Umbilical cord (tissue), 2 donors: ENCODE data around the gene HSD17B8. TPM values are rescaled to one million over a fixed set of nuclear protein-coding genes. Genes with fewer than 3 reads are reported as not detected.

Experiments used
- DNase-seq: peaks from one replicate; pipeline ENCODE4 v3.0.0-alpha.2; 2015; ENCODE audit warnings: low spot score
- total RNA-seq: library from RNA; depleted of rRNA; stranded (reverse); fragments of >200 nt; gene quantifications from one replicate; pipeline ENCODE4 v1.2.3, GENCODE V29; 2014; ENCODE audit warnings: low replicate concordance; ENCODE audit not compliant: insufficient read depth

Gene HSD17B8
- total RNA-seq: 9.6 TPM

DNA sequence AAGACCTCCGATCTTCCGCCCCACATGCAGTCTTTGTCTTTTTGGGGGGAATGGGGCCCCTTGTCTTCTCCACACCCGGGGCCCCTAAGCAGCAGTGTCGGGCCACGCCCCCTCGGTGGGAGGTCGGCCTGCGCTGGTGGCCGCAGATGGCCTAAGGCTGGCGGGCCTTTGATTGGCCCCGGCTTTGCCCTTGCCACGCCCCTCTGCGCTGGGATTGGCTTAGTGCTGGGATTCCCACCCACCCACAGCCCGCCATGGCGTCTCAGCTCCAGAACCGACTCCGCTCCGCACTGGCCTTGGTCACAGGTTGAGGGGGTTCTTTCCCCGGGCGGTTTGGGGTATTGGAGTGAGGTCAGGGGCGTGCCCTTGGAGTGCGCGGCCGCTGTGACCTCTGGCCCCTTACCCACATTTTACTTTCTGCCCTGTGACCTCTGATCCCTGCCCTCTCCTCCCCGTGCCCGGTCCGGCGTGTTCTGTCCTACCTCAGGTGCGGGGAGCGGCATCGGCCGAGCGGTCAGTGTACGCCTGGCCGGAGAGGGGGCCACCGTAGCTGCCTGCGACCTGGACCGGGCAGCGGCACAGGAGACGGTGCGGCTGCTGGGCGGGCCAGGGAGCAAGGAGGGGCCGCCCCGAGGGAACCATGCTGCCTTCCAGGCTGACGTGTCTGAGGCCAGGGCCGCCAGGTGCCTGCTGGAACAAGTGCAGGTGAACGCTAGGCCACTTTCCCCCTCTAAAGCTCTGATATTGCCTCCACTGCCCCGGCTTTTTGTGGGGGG lies at the start of gene HSD17B8:
HSD17B8 (plus strand) TSS at position 241 of the 776 bp plus-strand sequence; CDS start at position 255, 14 bp downstream.
- peak; percentile 93 for DNase-seq

DNA sequence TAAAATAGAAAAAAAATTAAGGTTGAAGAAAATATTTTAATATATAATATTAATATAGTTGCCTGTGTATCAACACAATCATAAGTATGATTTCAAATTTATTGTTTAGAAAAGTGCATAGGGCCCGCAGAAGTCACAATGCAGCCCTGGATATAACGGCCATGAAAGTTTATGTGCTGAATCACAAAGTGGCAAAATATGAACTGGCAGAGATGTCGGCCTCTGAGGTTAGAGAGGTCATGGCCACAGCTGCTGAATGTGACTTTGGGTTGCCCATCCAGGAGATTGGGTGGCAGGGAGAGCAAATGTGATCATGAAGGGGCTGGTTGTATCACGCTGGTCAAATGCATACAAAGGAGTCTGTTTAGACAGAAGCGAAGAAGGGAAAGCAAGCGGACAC lies 47.9 kb upstream of the HSD17B8 start:
- no peak for DNase-seq

DNA sequence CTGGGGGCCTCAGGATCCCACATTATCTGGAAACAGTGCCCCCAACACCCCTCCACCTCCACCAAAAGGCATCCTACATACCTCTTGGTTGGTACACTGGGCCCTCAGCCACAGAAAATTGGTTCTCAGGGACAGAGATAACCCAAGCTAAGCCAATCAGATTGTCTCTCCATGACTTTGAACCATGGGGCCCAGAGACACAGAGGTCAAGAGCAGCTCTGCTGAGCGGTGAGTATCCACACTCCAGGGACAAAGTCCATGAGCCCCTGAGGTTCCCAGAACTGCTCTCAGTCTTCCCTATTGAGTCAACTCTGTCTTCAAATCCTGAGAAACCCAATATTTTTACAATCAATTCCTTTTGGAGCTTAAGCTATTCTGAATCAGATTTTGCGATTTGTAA lies 47.5 kb upstream of the HSD17B8 start:
- no peak for DNase-seq

DNA sequence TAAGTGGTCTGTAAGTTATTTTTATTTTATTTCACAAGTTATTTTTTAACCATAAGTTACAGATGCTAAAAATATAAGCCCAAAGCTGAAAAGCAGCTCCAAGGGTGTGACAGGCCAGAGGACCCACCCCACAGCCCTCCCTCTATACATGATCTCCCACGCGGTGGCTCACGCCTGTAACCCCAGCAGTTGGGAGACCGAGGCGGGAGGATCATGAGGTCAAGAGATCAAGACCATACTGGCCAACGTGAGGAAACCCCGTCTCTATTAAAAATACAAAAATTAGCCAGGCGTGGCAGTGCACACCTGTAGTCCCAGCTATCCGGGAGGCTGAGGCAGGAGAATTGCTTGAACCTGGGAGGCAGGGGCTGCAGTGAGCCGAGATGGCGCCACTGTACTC lies 44.4 kb upstream of the HSD17B8 start:
- no peak for DNase-seq

DNA sequence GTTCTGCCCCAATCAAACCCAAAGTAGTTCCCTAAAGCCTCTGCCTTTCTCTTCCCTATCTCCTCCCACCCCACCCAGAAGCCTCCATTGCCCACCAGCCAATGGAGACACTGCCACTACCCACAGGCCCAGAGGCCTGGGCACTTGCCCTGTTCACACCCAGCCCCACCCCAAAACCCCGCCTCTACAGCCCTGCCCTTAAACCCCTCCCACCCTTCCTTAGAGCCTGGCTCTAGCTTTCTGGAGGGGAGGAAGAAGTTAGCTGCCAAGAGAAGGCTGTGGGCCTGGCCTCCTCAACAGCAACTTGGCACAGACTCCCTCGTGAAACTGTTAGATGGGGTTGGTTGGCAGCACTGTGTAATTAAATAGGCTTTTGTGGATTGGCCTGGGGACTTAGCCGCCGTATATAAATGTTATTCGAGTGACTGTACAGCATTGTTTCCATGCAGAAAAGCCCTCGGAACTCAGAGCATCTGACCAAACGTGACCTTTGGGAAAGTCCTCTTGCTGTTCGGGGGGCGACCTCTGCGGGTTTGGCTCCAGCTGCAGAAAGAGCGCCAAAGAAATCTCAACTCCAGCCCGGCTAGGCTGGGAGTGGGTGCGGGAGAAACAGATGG lies 43.6 kb upstream of the HSD17B8 start:
- DNase-seq: peak; percentile 76

DNA sequence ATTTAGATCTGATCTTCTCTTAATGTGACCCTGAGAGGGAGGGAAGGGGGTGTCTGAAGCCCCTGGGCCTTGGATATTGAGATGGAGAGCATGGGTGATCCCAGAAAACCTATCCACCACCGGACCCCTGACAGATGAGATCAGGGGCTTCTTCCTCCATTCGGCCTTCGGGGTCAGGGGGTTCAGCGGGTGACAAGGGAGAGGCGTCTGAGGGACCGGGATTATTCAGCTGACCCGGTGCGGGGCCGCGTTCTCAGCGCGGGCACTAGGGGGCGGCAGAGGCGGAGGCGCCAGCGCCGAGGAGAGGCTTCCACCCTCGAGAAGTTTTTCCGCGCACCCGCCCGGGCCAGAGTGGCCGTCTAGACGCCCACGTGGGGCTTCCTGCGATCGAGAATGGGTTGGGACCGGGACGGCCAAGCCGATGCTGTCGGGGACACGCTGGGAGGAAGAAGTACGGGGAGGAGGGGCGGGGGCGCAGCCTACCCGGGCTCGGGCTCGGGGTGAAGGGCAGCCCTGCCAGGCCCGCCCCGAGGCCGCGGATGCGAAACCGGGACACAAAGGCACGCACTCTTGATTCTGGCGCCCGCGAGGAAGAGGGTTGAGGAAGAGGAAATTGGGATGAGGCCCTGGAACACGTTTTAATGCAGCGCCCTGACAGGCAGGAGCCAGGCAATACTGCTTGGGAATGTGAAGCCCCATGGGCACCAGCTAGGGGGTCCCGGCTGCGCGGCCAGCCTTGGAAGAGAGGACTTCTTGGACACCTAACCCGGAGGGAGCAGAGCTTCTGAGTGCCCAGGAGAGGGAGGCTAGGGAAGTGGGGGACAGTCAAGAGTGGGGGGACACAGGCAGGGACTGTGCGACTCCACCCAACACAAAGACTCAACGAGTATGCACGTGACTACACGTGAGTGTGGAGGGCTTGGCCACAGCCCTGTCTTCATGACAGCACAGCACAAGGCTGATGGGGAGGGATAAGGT lies 42.8 kb upstream of the HSD17B8 start:
- DNase-seq: peak; percentile 68

DNA sequence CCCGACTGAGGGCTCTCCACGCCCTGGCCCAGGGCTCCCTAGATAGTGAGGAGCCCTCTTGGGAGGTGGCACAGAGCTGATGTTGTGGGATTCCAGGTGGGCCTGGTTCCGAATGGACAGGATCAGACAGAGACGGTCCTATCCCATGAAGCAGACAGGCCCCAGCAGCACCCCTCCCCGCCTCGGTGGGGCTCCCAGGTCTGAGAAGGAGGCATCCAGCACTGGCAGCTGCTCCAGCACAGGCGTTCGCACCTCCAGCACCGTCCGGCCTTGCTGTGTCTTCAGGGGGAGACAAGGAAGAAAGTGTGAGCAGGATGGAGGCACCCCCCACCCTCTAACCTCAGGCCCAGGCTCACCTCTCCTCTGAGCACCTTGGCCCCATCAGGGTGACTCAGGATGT lies 40.9 kb upstream of the HSD17B8 start:
- DNase-seq: no peak

DNA sequence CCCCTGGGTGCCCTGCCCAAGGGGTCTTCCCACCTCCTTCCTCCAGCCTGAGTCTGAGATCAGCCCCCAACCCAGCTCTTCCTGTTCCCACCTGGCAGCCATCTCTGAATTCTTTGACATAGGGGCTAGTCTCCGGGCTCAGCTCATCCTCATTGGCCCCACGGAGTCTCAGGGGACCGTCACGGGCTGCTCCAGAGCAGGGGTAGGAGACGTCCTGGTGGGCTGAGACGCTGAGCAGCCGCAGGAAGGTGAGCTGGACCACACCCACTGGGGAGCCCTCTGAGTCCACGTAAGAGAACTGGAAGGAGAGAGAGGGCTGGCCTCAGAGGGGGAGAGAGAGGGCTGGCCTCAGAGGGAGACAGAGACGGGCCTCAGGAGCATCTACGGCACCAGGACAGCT lies 40.3 kb upstream of the HSD17B8 start:
- no peak for DNase-seq

DNA sequence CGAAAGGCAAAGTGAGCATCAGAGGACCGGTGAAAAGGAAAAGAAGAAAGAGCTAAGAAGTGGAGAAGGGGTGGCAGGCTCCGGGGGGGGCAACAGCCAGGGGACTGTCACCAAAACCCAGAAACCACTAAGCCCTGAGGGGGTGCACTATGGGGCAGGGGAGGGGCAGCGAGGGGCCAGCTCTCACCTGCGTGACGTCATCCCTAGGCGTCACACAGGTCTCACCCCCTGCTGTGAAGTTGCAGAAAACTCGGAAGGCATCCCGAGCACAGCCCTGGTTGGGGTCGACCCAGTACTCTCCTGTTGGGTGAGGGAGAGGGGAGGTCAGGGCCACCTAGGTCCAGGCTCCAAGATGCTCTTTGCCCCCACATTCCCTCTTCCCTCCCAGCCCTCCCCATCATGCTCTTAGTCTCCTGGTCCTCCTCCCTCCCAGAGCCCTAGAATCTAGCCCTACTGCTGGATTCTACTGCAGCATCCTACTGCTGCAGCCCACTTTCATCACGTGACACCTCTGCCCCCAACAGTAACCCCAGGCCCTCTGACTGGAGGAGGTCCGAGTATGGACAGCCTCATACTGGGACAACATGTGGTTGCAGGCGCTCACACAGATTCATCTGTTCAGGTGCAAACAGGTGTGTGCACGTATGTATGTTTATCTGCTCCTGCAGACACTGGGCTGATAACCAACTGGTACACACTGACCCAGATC lies 39.6 kb upstream of the HSD17B8 start:
- no peak for DNase-seq

DNA sequence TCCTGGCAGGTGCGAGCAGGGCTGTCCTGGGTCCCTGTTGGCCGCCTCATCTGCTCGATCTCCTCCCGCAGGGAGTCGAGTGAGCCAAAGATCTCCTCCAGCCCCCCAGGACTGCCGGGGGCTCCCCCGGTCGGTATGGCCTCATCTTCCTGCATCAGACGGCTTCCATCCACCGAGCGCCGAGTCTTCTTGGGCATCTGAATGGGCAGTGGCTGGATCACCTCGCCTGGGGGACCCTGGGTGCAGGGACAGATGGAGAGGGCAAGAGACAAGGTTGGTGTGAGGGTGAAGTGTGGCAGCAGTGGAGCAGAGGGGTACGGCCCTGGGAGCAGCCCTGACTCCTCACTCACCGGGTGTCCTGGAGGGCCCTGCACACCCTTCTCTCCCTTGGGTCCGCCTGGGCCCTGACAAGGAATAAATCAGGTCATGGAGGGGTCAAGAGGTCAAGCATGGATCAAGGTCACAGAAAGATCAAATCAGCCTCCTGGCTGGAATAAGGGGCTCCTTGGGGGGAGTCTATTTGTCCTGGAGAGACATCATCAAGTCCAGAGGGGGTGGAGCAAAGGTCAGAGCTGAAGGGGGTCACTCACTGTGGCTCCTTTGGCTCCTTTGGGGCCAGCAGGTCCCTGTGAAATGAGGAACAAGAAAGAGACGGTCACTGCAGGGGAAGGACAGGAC lies 38.7 kb upstream of the HSD17B8 start:
- DNase-seq: no peak

DNA sequence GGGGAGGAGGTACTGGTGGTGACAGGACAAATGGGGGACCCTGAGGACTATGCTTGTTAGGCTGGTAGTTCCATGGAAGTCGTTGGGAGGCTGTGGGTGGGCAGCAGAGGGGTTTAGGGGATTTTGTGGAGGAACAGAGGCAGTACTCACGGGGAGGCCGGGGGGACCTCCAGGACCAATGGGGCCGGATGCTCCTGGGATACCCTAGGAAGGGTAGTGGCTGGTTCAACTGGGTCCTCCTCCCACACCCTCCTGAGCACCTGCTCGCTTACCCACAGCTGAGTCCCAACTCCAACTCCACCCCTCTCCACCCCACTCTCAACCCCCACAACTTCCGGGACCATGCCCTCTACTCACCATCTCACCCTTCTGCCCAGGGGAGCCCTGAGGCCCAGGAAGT lies 38.1 kb upstream of the HSD17B8 start:
- no peak for DNase-seq

DNA sequence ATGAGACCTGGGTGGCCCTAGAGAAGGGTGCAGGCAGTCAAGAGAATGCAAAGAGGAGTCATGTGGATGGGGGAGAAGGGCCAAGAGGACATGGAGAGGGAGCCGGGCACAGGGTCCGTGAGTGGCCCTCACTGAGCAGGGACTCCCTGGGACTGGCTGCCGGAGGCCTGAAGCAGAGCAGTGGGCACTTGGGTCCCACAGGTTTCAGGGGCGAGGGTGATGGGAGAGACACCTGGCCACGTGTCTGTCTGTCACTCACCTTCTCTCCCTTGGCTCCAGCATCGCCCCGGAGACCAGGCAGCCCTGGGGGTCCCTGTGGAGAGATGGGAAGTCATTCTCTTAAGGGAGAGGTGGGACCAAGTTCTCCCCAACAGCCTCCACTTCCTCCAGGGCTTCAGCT lies 37.6 kb upstream of the HSD17B8 start:
- no peak for DNase-seq

DNA sequence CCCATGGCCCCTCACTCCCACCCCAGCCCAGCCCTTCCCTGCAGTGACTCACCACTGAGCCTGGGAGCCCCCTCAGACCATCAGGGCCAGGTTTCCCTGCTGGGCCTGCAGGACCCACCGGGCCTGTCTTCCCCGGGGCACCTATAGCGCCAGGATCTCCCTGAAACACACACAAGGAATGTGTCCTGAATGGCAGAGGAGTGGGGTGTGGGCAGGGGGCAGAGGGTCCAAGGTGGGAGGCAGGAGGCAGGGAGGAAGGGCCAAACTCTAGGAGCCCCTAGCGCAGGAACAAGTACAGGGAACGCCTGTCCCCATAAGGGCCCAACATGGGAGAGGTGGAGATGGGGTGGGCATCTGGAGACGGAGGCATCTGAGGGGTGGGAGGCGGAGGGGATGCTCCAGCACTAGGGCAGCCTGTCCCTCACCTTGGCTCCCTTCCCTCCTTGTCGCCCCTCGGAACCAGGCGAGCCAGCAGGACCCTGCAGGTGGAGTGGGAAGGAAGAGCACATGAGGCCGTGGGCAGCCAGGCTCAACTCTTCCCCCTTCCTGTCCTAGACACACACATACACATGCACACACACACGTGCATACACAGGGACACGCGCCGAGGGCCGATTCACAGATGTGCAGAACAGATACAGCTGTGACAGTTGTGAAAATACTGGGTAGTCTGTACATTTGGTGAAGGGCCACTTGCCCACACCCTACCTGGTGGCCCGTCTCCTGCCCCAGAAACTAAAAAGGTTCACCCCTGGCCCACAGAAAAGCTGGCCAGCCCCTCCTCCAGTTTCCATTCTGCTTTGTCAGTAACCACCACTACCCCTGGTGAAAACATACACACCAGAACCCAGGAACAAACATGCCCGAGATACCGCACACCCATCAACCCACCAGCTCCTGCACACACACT lies 36.8 kb upstream of the HSD17B8 start:
- DNase-seq: no peak

DNA sequence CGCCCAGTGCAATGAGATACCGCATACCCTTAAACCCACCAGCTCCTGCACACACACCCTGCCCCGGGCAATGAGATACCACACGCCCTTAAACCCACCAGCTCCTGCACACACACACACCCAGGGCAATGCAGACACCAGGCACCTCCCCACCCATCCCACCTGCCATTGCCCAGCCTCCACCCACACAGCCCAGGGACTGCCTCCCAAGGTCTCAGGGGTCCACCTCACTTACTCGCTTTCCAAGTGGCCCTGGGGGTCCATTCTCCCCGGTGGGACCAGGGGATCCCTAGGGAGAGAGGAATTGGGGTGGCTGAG lies 36.2 kb upstream of the HSD17B8 start:
- DNase-seq: no peak

DNA sequence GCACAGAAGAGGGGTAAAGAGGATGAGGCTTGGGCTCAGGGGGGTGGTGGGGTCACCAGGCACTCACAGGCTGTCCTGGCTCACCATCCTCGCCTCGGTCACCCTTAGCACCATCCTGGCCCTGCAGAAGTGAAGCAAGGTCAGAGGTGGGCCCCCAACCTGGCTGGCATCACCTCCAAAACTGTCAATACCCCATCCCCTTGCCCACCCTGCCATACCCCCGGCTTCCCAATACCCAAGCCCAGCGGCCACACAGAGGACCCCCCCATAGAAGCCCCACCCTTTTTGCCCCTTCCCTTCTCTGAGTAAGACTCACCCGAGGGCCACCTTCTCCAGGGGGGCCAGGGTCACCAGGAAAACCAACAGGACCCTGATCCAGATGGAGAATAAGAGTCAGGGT lies 35.8 kb upstream of the HSD17B8 start:
- DNase-seq: no peak

DNA sequence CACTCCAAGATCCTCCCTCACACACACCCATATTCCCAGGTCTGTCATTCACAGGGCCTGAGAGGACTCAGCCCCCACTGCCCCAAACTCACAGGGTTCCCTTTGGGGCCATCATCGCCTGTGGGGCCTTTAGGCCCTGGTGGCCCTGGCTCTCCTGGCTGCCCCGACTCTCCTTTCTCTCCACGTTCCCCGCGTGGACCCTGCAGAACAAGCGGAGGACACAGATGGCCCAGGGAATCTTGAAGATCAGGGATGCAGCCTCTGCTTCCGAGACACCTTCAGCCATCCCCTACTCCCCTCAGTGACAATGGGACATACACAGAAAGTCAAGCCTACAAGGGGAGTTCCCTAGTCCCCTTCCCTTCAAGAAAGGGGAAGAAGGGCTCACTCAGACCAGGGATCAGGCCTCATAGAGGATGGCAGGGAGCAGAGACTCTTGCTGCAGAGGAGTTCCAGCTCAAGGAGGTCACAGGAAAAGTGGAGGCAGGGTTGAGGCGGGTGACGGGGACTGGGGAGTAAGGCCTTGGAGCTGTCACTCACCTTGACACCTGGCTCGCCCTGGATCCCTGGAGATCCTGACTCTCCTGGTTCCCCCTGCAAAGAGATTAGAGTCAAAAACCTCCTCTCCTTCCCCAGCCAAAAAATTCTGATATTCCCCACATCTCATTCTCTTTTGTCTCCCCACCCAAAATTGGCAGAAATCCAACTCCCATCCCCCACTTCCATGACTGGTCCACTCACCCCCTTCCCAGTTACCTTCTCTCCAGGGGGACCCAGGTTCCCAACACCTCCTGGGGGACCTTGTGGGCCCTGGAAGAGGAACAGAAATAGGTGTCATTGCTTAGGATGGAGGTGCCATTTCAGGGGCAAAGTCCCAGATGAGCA lies 34.9 kb upstream of the HSD17B8 start:
- no peak for DNase-seq

DNA sequence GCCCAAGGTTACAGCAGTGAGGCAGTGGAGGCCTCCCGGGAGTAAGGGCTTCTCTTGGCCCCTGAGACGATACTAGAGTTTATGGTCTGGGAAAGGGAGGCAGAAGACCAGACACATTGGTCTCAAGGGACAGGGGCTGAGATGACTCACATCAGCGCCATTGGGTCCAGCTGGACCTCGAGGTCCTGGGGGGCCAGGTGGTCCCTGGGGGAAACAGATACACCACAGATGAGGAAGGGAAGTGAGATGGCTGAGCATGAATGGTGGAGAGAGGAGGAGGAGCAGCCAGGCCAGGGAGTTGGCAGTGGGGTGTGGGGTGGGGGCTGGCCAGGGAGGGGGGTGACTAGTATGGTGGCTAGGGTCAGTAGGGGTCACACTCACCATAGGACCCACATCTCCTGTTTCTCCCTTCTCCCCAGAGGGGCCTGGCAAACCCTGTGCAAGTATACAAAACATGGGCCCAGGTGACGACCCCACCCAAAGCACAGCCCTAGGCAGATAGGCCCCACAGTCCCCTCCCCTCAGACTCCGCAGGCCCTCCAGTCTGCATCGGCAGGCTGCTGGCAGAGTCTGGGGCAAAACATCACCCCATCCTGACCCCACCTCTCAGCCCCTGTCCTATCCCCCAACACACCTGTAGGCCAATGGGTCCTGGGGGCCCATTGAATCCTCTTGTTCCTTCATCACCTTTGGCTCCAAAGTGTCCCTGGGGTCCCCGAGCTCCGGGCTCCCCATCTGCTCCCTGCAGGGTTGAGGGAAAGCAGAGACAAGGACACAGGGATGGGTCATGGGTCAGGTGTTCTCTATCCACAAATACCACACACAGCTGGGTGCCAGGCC lies 34.1 kb upstream of the HSD17B8 start:
- DNase-seq: no peak
